GM12865 (cell line): ENCODE results near the gene BOC.
"Not testable (repeated sequence)": the region's sequence is repeated elsewhere in the genome, so short reads cannot be mapped to it uniquely, and the experiment has no call there.

Source experiments
- DNase-seq: peaks from one replicate; pipeline ENCODE4 v3.0.0; 2010; ENCODE audit warnings: low read depth
- H3K4me3 ChIP-seq: 2 replicates; pipeline ENCODE4 v1.5.1; 2011; ENCODE audit warnings: mild to moderate bottlenecking, low read depth, low read length, control low read depth
- CTCF ChIP-seq: IDR thresholded peaks from 2 replicates; pipeline ENCODE4 v1.5.1; 2011; ENCODE audit warnings: low read length, control low read depth, low read depth, inconsistent platforms; ENCODE audit not compliant: insufficient read depth; ENCODE audit errors: missing control alignments

BOC gene

GRCh38 chr3:113166719-113167492 lies 44.5 kb upstream of the BOC start:
- no peak for DNase-seq
- TF ChIP-seq CTCF: no peak
- H3K4me3 ChIP-seq: no peak overlapping the region

- DNase-seq: no peak
- no peak for TF ChIP-seq CTCF
- no peak overlapping the region for H3K4me3 ChIP-seq
These were observed 43.2 kb upstream of the BOC start for GRCh38 chr3:113167825-113168801.

GRCh38 chr3:113169891-113170452 lies 41.4 kb upstream of the BOC start:
- TF ChIP-seq CTCF: no peak
- no peak overlapping the region for H3K4me3 ChIP-seq
- no peak for DNase-seq

GRCh38 chr3:113170771-113171170 lies 40.6 kb upstream of the BOC start:
- no peak for DNase-seq
- no peak for TF ChIP-seq CTCF
- no peak overlapping the region for H3K4me3 ChIP-seq

- DNase-seq, H3K4me3 ChIP-seq: not testable (repeated sequence)
These were observed 39.6 kb upstream of the BOC start for GRCh38 chr3:113171675-113172300.

- no peak overlapping the region for H3K4me3 ChIP-seq
- no peak for DNase-seq
- no peak for TF ChIP-seq CTCF
These were observed 38.3 kb upstream of the BOC start for GRCh38 chr3:113173102-113173501.

- no peak for DNase-seq
- TF ChIP-seq CTCF: no peak
- H3K4me3 ChIP-seq: no peak overlapping the region
These were observed 37.1 kb upstream of the BOC start for GRCh38 chr3:113174304-113174703.
